Bronchial epithelial cell (primary cell): Measurements from ENCODE around the gene CCDC124. TPM values are rescaled to one million over a fixed set of nuclear protein-coding genes. Genes with fewer than 3 reads are reported as not detected.
"Not testable (repeated sequence)": the region's sequence is repeated elsewhere in the genome, so short reads cannot be mapped to it uniquely, and the experiment has no call there.

Source experiments
- DNase-seq: peaks from one replicate; pipeline ENCODE4 v3.0.0-alpha.2; 2010; ENCODE audit warnings: low read depth
- FAIRE-seq: peaks from 2 replicates; lab custom pipeline; 2011; peaks lifted over from hg19 to GRCh38; lab: Jason Lieb, UNC
- H3K27me3 ChIP-seq: 2 replicates; pipeline ENCODE4 v1.5.1; 2011; ENCODE audit warnings: low read length; ENCODE audit not compliant: control insufficient read depth, insufficient read depth
- H3K36me3 ChIP-seq: 2 replicates; pipeline ENCODE4 v1.5.1; 2011; ENCODE audit warnings: low read length; ENCODE audit not compliant: control insufficient read depth, insufficient read depth
- H3K4me3 ChIP-seq: 2 replicates; pipeline ENCODE4 v1.5.1; 2011; ENCODE audit warnings: mild to moderate bottlenecking, low read depth, low read length, control low read depth
- total RNA-seq: library from RNA; depleted of rRNA; stranded (reverse); fragments of >200 nt; gene quantifications from 2 replicates; pipeline ENCODE4 v1.2.1, GENCODE V29; 2014
- TF ChIP-seq, protein P1 (sequence below): IDR thresholded peaks from 2 replicates; pipeline ENCODE4 v1.5.1; 2011; ENCODE audit warnings: mild to moderate bottlenecking, moderate library complexity, low read length, control low read depth, inconsistent platforms; ENCODE audit not compliant: insufficient read depth, severe bottlenecking

Gene CCDC124
- total RNA-seq, 1 donor from 2014 or later: 37.9 TPM

GRCh38 chr19:17910791-17911360, 21.9 kb upstream of the CCDC124 start:
- peak; percentile 13 for FAIRE-seq
- Histone ChIP-seq H3K36me3 (no peaks in the 10 kb centered on the region), H3K27me3 (no peaks in the 10 kb centered on the region), H3K4me3 (no peak overlapping the region)
- TF ChIP-seq, protein P1, sequence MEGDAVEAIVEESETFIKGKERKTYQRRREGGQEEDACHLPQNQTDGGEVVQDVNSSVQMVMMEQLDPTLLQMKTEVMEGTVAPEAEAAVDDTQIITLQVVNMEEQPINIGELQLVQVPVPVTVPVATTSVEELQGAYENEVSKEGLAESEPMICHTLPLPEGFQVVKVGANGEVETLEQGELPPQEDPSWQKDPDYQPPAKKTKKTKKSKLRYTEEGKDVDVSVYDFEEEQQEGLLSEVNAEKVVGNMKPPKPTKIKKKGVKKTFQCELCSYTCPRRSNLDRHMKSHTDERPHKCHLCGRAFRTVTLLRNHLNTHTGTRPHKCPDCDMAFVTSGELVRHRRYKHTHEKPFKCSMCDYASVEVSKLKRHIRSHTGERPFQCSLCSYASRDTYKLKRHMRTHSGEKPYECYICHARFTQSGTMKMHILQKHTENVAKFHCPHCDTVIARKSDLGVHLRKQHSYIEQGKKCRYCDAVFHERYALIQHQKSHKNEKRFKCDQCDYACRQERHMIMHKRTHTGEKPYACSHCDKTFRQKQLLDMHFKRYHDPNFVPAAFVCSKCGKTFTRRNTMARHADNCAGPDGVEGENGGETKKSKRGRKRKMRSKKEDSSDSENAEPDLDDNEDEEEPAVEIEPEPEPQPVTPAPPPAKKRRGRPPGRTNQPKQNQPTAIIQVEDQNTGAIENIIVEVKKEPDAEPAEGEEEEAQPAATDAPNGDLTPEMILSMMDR: no peak
- no peak for DNase-seq

DNA sequence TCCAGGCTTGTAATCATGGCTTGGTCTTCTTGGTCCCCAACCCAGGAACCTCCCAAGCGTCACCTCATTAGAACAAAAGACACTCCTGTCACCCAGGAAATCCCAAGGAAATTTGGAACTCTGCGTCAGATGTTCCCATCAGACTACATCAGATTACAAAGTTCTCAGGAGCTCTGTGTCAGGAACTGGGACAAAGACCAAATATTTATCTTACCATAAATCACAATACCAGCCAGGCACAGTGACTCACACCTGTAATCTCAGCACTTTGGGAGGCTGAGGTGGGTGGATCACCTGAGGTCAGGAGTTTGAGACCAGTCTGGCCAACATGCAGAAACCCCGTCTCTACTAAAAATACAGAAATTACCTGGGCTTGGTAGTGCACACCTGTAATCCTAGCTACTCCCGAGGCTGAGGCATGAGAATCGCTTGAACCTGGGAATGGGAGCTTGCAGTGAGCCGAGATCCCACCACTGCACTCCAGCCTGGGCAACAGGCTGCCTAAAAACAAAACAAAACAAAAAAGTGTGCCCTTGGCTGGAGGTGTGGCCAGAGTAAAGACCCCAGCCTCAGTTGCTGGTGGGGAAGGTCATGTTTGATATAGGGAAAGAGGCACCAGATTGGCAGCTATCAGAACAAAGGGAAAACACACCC, 16.7 kb upstream of the CCDC124 start:
- H3K4me3 ChIP-seq: no peak overlapping the region
- DNase-seq (peak; percentile 63), FAIRE-seq (no peak)
- no peaks in the 10 kb centered on the region for H3K36me3 ChIP-seq
- H3K27me3 ChIP-seq: no peaks in the 10 kb centered on the region
- TF ChIP-seq, protein P1: no peak

GRCh38 chr19:17918151-17918550, 14.7 kb upstream of the CCDC124 start:
- not testable (repeated sequence) for H3K36me3 ChIP-seq

DNA sequence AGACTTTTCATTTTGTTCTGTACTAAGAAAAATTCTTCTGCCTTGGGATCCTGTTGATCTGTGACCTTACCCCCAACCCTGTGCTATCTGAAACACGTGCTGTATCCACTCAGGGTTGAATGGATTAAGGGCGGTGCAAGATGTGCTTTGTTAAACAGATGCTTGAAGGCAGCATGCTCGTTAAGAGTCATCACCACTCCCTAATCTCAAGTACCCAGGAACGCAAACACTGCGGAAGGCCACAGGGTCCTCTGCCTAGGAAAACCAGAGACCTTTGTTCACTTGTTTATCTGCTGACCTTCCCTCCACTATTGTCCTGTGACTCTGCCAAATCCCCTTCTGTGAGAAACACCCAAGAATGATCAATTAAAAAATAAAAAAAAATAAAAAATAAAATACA, 13.7 kb upstream of the CCDC124 start:
- H3K36me3 ChIP-seq, FAIRE-seq, H3K4me3 ChIP-seq, H3K27me3 ChIP-seq, DNase-seq: not testable (repeated sequence)

More at GRCh38 chr19:17918151-17918550, 14.7 kb upstream of the CCDC124 start:
- H3K4me3 ChIP-seq, H3K27me3 ChIP-seq, DNase-seq, FAIRE-seq: not testable (repeated sequence)

DNA sequence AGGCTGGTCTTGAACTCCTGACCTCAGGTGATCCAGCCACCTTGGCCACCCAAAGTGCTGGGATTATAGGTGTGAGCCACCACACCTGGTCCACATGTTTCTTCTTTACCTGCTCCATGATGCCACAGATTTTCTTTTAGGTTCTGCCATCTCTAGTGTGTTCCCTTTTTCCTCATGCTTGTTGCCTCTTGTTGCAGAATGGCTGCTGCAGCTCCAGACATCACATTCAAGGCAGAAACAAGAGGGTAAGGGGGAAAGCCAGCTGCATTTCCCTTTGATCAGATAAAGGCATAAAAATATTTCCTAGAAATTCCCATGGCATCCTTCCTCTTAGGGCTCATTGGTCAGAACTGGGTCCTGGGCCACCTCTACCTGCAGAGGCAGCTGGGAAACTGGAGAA, 12.3 kb upstream of the CCDC124 start:
- TF ChIP-seq, protein P1: no peak
- no peak overlapping the region for H3K4me3 ChIP-seq
- FAIRE-seq (no peak), DNase-seq (no peak)
- H3K36me3 ChIP-seq: no peaks in the 10 kb centered on the region
- no peaks in the 10 kb centered on the region for H3K27me3 ChIP-seq

DNA sequence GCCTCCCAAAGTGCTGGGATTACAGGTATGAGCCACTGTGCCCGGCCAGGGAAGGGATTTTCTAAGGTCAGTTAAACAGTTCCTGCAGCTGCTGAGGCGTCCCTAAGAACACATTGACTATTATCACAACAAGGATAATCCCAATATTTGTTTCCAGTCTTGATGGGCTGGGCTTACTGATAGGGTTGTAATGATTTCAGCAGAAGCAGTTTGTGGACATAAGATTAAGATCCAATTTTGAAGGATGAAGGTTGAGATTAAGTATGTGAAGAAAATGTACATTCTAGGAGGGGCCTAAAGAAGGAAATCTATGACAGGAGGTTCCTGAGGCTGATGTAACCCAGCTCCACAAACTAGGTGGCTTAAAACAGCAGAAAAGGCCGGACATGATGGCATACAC, 10.7 kb upstream of the CCDC124 start:
- H3K36me3 ChIP-seq: no peaks in the 10 kb centered on the region
- TF ChIP-seq, protein P1: no peak
- H3K27me3 ChIP-seq: no peaks in the 10 kb centered on the region
- no peak overlapping the region for H3K4me3 ChIP-seq
- no peak for DNase-seq
- no peak for FAIRE-seq
